ENCODE measurements around the gene BRD7.

The BRD7 gene

GRCh38 chr16:50271148-50272041 is 97.4 kb downstream of the BRD7 start:
- DNase-seq, result no peak

- DNase-seq, result no peak
Measured at GRCh38 chr16:50270510-50271147, 98.2 kb downstream of the BRD7 start.

- DNase-seq, result no peak
Measured at GRCh38 chr16:50269769-50270509, 98.8 kb downstream of the BRD7 start.

GRCh38 chr16:50269061-50269705 is 99.6 kb downstream of the BRD7 start:
- no peak for DNase-seq

GRCh38 chr16:50268352-50268751 is 100.4 kb downstream of the BRD7 start:
- no peak for DNase-seq

- no peak for DNase-seq
Measured at GRCh38 chr16:50267651-50268050, 101.1 kb downstream of the BRD7 start.

- no peak for DNase-seq
Measured at GRCh38 chr16:50267151-50267631, 101.6 kb downstream of the BRD7 start.

GRCh38 chr16:50266337-50267091 is 102.3 kb downstream of the BRD7 start, which contains the start of gene ADCY7:
Gene ADCY7 (plus strand): TSS chr16:50266551. CDS start chr16:50288180, 21,629 bp downstream.
- DNase-seq, result peak; percentile 83
